RPMI8226 (cell line): ENCODE data around the gene PDGFC.
A peak's percentile ranks its signal among the peaks of the same experiment; 100 is the strongest.

ENCODE experiments used
- DNase-seq: peaks from one replicate; pipeline ENCODE4 v3.0.0-alpha.2; 2015

Gene PDGFC, protein sequence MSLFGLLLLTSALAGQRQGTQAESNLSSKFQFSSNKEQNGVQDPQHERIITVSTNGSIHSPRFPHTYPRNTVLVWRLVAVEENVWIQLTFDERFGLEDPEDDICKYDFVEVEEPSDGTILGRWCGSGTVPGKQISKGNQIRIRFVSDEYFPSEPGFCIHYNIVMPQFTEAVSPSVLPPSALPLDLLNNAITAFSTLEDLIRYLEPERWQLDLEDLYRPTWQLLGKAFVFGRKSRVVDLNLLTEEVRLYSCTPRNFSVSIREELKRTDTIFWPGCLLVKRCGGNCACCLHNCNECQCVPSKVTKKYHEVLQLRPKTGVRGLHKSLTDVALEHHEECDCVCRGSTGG

DNA sequence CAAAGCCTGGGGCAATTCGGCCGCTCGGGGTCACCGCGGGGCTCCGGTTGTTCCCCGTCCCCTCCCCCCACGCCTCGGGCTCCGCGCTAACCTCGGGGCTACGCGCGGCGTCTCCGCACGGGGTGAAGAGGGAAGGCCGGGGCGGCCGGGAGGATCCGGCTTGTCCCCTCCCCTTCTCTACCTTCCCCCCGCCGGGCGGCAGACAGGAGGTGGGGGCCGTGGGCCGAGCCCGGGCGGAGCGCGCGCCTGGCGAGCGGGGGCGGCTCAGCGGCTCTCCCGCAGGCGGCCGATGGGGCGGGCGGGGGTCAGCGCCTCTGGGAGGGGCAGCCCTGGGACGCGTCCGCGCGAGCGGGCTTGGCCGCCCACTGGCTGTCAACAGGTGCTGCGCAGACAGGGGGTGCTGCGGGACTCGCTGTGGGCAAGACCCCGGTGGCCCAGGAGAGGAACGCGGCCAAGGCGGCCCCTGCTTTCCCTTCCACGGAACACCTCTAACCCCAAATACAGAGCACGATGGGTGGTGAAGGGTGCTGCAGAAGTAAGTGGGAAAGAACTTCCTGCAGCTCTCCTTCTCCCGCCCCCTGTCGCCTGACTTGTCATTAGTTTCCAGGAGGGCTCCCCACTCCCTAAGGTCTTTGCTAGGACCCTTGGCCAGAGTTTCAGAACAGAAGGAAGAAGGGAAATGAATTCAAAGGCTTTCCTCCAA lies at the start of gene PDGFC:
PDGFC (minus strand) TSS at position 124 of the 703 bp plus-strand sequence. CDS start 896 bp downstream, outside the sequence.
- peak; percentile 51 for DNase-seq

DNA sequence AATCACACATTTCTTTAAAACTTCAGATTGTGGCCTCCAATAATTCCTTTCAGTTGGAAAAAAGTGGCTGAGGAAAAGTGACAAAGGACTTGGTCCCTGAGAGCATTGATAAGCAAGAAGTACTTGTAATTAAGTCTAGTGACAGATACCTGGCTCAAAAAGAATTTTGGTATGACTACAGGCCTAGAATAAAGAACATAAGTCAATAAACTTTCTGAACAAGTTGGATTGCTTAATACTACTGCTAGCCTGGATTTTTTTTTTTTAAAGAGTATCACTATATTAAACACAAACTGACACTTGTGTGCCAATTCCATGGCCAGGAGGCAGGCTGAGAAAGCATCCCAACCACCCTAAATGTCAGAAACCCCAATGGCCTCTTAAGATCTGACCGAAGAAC lies 49.3 kb upstream of the PDGFC start:
- no peak for DNase-seq

DNA sequence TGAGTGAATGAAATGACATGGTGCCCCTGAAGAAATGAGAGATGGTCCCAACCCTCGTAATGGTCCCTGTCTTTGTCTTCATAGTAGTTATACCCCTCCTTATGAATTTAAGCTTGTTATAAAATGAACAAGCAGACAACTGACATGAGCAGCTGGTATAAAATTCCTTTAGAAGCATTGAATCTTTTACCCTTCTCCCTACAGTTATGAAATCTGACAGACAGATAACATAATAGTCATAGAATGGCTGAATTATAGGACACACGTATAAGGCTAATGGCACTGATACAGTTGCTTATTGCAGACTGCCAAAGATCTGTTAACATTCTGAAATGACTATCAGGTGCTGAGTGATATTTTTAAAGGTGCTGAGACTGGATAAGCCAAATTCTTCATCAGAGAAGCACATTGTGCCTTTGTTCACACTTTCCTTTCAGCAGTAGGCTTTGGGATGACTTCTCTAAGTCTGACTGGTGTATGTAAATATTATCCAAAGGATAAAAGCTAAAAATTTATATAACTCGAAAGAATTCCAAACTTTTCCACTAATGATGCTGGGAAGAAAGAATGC lies 47.4 kb upstream of the PDGFC start:
- no peak for DNase-seq

DNA sequence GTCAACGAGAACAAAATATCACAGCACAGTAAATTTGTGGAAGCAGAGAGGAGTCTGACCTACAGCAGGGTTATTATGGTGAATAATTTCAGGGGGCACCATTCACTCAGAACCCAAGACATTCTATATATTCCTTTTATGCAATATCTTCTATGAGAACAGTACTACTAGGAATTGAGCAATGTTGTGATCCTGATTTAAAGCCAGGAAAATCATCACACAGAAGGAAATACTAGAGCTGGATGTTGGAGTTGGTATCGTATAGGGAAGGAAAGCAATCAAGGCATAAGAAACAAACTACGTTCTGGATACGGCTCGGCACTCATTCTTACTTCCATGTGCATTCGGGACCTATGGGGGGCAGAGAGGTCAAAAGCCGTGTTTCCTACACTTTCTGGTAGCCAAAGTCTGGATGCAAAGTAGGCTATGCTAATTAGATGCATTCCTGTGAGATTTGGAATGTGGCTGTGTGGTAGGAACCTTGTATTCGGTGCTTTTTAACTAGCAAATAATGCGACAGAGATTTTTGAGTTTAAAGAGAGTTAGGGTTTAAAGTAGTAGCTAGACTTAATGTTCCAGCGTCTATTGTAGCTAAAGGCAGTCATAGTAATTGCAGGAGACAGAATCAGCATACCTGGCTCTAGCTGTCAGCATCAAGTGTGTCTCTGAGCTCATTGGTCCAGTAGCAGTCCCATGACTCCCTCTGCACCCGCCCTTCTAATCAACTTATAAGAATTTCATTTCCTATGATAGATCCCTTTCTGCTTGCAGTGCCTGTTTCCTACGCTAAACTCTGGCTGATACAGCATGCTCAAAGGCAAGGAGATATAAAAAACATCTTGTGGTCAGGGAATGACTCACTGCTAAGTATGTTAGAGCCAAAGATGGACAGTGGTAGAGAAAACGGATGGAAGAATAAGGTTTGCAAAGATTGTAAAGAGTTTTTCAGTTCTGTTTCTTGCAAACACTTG lies 43.3 kb upstream of the PDGFC start:
- DNase-seq = peak; percentile 3

DNA sequence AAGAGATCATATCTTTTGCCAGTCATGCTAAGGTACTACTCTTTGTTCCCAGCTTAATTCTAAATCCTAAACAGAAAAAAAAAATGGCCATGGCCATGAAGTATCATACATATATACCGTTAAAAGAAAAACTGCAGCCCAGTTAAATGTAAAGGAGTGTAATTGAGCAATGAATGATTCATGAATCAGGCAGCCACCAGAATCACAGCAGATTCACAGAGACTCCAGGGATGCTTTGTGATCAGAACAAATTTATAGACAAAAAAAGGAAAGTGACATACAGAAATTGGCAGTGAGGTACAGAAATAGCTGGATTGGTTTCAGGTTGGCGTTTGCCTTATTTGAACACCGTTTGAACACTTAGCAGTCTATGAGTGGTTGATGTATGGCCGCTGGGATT lies 42.1 kb upstream of the PDGFC start:
- DNase-seq = no peak

DNA sequence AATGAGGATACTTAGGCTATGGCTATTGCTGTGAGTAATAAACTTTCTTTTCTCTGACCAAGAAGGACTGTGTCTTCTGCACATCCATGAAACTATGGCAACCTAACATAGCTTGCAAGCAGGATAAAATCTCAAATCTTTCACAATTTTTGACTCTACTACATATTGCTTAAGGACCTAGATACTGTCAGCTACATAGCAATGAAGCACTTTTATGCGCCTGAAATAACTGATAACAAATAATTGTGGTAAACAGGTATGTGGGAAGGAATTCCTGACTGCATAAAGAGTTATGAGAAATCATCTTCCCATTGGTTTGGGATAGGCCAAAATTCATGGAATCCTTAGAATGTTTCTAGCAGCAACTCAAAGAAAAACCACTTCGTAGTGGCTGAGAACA lies 41.2 kb upstream of the PDGFC start:
- DNase-seq = no peak

DNA sequence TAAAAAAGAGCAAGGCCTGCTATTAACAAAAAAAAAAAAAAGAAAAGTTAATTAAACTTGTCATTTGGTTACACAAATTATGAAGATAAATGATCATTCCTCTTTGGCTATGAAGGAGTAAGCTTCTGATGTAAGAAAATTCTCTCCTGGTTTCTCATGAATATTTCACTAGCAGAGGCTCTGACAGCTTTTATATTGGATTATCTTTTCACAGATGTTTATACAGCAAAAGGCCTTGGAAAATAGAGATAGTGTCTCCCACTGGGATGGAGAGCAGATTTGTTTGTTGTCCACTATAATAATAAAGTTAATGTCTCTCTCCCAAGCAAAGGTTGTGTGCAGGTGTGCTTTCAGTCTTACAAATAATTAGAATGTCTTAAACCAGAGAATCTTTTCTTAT lies 40.7 kb upstream of the PDGFC start:
- no peak for DNase-seq

DNA sequence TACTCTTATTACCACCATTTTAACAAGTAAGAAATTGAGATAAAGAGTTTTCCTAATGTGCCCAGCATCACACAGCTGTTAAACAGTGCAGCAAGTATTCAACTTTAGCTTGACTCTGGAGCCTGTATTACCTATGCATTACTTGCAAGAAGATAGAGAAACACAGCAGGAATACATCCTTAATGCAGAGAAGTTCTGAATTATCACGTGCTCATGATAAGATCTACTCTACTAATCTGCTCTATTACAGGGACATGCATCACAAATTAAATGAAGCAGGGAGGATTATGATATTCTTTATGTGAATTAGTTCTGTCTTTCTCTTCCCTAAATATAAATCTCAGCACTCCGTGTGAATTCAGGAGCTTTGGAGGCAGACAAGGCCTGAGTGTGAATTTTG lies 39.0 kb upstream of the PDGFC start:
- DNase-seq = no peak

DNA sequence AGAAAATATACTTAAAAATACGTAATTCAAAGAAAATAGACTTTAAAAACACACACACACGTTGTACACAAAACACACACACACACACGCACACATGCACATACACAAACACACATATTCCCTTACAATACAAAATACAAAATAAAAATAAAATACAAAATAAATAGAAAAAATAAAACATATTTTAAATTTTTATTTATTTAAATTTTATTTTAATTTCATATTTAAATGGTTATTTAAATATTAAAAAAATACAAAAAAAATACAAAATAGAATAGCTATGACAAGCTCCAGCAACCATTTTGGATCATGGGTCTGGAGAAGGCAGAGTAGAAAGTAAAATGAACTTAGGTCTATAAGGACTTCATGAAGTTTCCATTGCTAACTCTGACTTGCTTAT lies 34.2 kb upstream of the PDGFC start:
- no peak for DNase-seq

DNA sequence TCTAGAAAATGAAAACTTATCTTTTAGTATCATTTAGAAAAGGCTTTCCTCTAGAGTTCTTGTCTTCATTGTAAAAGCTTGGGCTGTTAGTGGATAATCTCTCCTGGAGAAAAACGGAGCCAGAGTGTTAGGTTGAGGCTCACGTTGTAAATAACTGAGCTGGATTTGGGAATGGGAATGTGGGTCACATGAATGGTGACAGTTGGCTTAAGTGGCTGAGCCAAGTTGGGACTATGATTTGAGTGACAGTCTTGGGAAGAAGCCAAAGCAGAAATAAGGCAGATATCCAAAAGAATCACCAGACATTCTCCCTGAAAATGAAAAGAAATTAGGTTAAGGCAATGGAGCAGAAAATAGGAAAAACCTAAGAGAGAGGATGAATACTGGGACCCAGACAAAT lies 33.6 kb upstream of the PDGFC start:
- no peak for DNase-seq

DNA sequence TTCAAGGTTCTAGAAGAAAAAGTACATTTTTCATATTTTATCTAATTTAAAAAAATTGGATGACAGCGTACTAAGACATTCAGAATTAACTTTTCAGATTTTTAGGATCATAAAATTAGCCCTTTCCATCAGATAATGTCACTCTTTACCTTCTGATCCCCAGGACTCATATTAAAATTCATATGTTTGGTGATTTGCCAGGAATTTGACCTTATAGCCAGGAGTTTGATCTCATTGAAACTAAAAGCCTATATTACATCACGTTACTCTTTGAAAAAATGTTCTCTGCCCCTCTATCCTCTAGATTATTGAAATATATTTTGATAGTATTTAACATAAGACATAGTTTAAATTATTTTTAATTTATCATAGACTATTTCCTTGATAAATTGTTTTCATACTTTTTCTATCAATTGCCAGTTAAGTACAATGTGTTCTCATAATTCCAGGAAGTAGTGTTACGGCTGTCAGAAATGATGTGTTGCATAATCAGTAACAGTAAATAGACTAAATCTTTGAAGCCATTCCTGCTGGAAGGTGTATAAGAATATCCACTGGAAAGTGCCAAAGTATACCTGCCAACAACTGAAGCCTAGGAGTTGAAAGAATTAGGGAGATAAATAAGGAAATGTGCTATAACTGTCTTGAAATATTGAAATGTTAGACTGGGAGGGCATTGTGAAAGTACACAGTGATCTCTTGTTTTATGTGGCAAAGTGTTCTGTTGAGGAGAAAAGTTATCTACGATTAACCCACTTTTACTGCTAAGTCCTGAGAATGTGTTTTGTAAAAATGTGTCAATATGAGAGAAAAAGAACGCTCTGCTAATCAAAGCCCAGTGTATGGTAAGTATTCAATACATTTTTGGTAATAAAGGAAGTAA lies 32.9 kb upstream of the PDGFC start:
- no peak for DNase-seq

DNA sequence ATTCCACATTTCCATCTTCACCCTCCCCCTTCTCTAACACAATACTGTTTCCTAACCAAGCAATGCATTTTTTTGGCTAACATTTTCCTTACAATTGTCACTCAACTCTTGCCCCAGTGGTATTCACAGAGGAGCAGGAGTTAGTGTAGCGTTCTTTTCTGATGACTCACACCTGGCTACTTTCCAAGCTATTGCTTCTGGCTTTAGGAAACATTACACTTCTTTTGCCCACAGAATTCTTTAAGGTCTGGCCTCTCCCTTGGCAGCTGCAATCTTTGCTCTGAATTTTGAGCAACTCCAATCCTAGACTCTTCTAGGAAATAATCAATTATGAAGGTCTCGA lies 27.5 kb upstream of the PDGFC start:
- DNase-seq = peak; percentile 47

DNA sequence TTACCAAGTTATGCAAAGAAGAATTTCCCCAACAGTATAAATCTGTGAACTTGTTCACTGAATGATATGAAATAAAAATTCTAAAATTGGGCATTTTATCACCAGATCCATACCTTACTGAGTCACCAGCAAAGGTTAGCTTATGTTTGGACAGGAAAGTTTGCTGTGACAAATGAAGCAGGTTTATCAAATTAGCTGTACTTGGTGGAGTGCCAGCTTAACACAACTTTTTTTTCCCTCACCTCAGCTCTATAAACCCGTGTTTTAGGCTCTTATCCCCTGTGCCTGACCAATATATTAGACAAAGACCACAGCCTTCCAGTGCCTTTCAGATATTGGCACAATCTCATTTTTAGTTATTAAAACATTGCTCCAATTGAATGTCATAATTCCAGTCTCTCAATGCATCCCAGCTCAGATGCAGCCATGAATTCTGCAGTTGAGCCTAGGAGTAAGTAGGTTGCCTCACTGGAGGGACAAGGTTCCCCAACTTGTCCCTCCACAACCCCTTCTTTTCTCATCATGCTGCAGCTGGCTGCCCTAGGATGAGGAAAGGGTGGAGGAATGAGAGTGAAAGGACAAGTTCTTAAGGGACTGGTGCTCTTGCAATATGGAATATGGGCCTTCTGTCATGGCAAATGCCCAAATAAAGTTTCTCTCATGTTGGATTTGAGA lies 27.0 kb upstream of the PDGFC start:
- DNase-seq = no peak

DNA sequence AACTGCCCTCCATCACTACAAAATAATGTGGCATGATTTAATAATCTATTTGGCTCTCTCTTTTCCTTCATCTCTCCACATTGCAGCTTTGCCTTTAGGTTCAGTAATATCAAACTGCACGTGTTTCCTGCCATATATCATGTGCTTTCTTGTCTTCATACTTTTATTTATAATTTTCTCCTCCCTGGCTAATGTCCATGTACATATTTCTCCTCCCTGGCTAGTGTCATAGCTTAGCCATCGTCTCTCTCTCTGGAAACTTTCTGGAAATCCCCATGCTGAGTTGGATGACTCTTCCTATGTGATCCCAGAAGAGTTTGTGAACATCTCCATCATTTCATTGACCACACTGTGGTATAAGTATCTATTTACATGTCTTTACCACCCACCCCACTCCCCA lies 21.3 kb upstream of the PDGFC start:
- DNase-seq = no peak

DNA sequence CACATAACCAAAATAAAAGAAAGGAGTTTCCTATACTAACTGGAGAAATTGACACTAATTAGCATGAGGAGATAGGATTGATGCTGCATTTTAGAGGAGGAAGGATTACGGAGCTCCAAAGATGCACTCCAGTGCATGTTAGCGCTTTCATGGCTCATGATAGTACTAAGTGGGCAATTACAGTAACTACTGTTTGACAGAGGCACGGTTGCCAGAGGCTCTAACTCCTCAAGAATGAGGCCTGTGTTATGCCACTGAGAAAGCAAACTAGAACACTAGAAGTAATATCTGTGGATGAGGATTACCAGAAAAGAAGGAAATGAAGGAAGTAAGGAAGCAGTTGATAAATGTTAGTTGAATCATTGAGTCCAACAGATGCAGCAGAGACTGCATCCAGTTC lies 19.6 kb upstream of the PDGFC start:
- DNase-seq = no peak

DNA sequence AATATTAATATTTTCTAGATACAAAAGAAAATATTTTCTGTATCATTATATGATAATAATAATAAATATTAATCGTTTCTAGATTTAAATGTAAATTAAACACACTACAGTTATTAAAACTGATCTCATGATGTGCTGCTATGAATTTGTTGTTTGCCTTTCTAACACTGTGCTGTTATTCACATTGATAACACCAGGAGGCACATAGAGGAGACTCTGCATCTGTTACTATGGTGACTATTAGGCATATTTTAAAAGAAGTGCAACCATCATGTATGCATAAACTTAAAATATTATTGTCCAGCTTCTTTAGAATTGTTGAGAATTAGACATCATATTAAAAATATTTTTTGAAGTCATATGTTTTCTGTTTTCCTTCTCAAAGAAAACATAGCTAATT lies 11.8 kb upstream of the PDGFC start:
- DNase-seq = no peak

DNA sequence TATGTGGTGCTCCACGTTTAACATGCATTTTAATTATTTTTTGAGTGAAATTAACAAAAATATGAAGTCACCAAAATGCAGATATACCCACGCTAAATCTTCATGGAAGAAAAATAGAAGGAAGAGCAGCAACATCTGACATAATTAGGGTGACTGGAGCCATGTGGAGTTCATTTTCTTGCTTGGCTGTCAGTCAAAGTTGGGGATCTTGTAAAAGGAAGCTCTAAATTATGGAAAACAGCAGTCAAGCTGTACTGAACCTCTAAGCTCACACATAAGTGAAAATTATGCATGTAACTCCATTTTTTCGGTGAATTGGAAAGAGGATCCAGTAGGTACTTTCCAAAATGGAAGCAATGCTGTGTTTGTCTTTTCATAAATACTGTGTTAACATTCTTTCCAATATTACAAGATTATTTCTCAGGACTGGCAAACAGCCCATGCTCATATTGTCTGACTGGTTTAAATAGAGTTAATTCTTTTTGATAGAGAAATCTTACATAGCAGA lies 9.7 kb upstream of the PDGFC start:
- no peak for DNase-seq

DNA sequence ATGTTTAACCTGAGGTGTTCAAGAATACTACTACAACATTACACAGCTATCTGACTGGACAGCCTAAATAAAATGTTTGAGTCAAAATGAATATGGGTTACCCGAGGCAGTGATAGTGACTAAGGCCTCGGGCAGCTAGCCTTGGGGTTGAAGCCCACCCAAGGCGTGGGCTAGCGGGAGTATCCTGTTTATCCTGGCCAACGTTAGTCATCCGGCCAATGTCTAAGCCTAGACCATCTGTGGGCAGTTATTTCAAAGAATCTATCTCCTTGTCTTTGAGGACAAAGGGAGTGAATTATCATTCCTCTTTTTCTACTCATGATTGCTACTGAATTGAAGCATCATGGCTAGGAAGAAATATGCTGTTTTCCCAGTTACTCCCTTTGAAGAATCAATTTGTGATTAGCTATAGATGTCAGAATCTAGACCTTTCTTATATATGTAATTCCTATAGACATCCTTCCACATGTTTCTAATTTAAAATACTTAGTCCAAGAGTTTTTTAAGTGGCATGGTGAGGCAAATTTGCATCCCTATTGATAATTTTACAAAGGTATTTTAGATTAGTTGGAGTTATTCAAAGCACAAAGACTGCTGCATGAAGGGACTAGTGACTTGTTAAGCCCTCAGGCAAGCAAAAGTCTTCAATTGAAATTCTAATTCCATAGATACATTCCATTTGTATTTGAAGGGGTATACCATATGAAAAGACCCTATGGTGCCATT lies 6.0 kb upstream of the PDGFC start:
- DNase-seq = no peak

DNA sequence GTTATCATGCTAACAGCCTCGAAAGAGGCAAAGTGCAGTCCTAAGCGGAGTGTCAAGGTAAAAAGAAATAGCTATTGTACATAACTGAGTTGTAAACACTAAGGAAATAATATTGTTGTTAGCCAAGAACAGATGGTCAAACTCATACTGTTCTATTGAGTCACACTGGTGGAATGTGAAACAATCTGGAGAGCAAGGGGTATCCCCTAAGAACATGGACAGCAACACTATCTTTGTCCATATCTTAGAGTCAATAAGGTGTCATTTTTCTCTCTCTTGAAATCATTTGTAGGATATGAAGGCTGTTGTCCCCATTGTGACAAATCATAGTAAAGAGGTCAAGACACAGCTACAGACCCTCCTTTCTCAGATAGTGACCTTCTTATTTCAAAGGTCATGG lies 4.5 kb upstream of the PDGFC start:
- DNase-seq = no peak

DNA sequence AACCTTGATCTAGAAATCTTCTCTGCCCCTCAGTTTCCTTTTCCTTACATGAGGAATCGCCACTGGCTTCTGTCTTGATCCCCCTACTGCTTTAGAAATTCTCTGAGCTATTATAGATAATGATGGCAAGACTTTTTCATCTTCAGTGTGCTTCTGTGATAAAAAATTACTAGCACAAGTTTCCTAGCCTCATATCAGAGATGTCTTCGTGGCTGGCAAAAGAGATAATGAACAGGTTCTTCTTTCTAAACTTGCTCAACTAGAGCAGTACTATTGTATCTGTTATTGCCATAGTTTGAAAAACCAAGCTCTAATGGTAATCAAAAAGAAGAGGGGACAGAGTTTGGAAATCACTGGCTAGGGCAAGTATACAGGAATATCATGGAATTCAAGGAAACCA lies 4.1 kb upstream of the PDGFC start:
- DNase-seq = no peak

DNA sequence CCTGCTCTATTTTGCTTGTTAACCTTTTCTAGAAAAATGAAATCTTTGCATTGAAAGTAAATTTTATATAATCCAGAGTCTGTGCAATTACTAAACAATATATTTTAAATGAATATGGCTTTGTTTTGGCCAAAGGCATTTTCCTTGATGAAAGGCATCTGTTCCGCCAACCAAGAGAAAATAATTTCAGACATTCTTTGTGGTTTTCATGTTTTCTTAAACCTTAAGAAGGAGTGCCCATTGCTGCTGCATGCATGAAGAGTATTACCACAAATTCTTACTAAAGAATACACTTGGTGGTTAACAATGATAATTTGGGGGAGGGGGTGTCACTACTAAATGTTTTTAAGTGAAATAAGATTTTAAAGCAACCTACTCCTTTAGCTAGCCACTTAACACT lies 2.7 kb upstream of the PDGFC start:
- DNase-seq = no peak
